WTC11 (cell line): ENCODE results near the gene CAPRIN1.

Experiments used
- CBFB ChIP-seq: sonication (generic); formaldehyde crosslinking; IDR thresholded peaks from 2 replicates; pipeline ENCODE4 v1.8.1; 2022; ENCODE audit warnings: mild to moderate bottlenecking, low read depth, missing genetic modification reagents
- CREB1 ChIP-seq: sonication (generic); formaldehyde crosslinking; IDR thresholded peaks from 2 replicates; pipeline ENCODE4 v1.8.0; 2023; ENCODE audit warnings: mild to moderate bottlenecking, missing genetic modification reagents
- NFYB ChIP-seq: sonication (generic); formaldehyde crosslinking; conservative IDR thresholded peaks from 2 replicates; pipeline ENCODE4 v1.8.0; 2022; ENCODE audit warnings: low read depth, missing genetic modification reagents
- NR1H2 ChIP-seq: sonication (generic); formaldehyde crosslinking; IDR thresholded peaks from 2 replicates; pipeline ENCODE4 v1.9.0; 2021; ENCODE audit warnings: mild to moderate bottlenecking, moderate library complexity, missing genetic modification reagents
- SP1 ChIP-seq: sonication (generic); formaldehyde crosslinking; conservative IDR thresholded peaks from 2 replicates; pipeline ENCODE4 v1.8.1; 2022; ENCODE audit warnings: missing genetic modification reagents
- TP53 ChIP-seq: sonication (generic); formaldehyde crosslinking; IDR thresholded peaks from 2 replicates; pipeline ENCODE4 v1.8.1; 2023; ENCODE audit warnings: mild to moderate bottlenecking, missing genetic modification reagents
- TF ChIP-seq, protein P1 (sequence below): fragments of 200-600 bp; IDR thresholded peaks from 2 replicates; pipeline ENCODE4 v1.8.0; 2022; ENCODE audit warnings: antibody characterized with exemption
- TF ChIP-seq, protein P2 (sequence below): sonication (generic); formaldehyde crosslinking; IDR thresholded peaks from 2 replicates; pipeline ENCODE4 v1.8.0; 2022; ENCODE audit warnings: mild to moderate bottlenecking, missing genetic modification reagents
- TF ChIP-seq, protein P3 (sequence below): fragments of 250-450 bp; sonication (Bioruptor Pico); IDR thresholded peaks from 2 replicates; pipeline ENCODE4 v1.9.0; 2021; ENCODE audit warnings: mild to moderate bottlenecking, borderline replicate concordance
- TF ChIP-seq, protein P4 (sequence below): sonication (generic); formaldehyde crosslinking; conservative IDR thresholded peaks from 2 replicates; pipeline ENCODE4 v1.8.1; 2023; ENCODE audit warnings: mild to moderate bottlenecking, low read depth, missing genetic modification reagents, moderate library complexity
- TF ChIP-seq, protein P5 (sequence below): sonication (generic); formaldehyde crosslinking; IDR thresholded peaks from 2 replicates; pipeline ENCODE4 v1.8.0; 2022; ENCODE audit warnings: mild to moderate bottlenecking, missing genetic modification reagents
- TF ChIP-seq, protein P6 (sequence below): sonication (generic); formaldehyde crosslinking; IDR thresholded peaks from 2 replicates; pipeline ENCODE4 v1.8.0; 2023; ENCODE audit warnings: missing genetic modification reagents, mild to moderate bottlenecking, borderline replicate concordance
- TF ChIP-seq, protein P7 (sequence below): sonication (generic); formaldehyde crosslinking; IDR thresholded peaks from 2 replicates; pipeline ENCODE4 v1.8.1; 2022; ENCODE audit warnings: mild to moderate bottlenecking, missing genetic modification reagents, moderate library complexity, borderline replicate concordance
- TF ChIP-seq, protein P8 (sequence below): sonication (generic); formaldehyde crosslinking; conservative IDR thresholded peaks from 2 replicates; pipeline ENCODE4 v1.8.1; 2022; ENCODE audit warnings: mild to moderate bottlenecking, missing genetic modification reagents

DNA sequence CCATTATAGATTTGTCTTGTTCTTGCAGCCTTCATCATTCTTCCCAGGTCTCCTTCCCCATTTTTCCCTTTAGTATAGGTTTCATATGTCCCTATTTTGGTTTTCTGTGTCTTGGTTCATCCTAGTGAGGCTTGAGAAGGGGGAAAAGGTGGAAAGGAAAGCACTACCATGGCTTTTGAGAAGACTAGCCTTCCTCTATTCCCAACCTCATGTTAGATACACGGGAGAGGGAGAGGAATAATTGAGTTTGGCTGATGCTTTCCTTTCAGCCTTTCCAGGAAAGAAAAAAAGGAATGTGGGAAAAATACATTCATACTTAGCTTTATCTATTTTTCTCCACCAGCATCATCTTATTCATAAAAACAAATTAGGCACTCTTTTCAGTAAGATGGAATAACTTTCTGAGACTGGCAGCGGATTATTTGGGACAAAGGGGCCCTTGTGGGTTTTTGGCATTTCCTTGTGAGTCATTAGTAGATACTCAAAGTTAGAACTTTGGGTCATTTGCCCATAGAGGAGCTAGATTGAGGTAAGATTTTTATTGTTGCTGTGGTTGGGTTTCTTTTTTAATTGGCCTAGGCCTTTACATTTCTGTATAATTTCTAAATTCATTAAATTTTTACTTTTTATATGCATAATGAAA is 23.8 kb downstream of the CAPRIN1 start:
- TF ChIP-seq, protein P1, sequence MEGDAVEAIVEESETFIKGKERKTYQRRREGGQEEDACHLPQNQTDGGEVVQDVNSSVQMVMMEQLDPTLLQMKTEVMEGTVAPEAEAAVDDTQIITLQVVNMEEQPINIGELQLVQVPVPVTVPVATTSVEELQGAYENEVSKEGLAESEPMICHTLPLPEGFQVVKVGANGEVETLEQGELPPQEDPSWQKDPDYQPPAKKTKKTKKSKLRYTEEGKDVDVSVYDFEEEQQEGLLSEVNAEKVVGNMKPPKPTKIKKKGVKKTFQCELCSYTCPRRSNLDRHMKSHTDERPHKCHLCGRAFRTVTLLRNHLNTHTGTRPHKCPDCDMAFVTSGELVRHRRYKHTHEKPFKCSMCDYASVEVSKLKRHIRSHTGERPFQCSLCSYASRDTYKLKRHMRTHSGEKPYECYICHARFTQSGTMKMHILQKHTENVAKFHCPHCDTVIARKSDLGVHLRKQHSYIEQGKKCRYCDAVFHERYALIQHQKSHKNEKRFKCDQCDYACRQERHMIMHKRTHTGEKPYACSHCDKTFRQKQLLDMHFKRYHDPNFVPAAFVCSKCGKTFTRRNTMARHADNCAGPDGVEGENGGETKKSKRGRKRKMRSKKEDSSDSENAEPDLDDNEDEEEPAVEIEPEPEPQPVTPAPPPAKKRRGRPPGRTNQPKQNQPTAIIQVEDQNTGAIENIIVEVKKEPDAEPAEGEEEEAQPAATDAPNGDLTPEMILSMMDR, result no peak
- TF ChIP-seq, protein P2, sequence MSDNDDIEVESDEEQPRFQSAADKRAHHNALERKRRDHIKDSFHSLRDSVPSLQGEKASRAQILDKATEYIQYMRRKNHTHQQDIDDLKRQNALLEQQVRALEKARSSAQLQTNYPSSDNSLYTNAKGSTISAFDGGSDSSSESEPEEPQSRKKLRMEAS (CRISPR knock-in tag), result no peak
- TF ChIP-seq, protein P3, sequence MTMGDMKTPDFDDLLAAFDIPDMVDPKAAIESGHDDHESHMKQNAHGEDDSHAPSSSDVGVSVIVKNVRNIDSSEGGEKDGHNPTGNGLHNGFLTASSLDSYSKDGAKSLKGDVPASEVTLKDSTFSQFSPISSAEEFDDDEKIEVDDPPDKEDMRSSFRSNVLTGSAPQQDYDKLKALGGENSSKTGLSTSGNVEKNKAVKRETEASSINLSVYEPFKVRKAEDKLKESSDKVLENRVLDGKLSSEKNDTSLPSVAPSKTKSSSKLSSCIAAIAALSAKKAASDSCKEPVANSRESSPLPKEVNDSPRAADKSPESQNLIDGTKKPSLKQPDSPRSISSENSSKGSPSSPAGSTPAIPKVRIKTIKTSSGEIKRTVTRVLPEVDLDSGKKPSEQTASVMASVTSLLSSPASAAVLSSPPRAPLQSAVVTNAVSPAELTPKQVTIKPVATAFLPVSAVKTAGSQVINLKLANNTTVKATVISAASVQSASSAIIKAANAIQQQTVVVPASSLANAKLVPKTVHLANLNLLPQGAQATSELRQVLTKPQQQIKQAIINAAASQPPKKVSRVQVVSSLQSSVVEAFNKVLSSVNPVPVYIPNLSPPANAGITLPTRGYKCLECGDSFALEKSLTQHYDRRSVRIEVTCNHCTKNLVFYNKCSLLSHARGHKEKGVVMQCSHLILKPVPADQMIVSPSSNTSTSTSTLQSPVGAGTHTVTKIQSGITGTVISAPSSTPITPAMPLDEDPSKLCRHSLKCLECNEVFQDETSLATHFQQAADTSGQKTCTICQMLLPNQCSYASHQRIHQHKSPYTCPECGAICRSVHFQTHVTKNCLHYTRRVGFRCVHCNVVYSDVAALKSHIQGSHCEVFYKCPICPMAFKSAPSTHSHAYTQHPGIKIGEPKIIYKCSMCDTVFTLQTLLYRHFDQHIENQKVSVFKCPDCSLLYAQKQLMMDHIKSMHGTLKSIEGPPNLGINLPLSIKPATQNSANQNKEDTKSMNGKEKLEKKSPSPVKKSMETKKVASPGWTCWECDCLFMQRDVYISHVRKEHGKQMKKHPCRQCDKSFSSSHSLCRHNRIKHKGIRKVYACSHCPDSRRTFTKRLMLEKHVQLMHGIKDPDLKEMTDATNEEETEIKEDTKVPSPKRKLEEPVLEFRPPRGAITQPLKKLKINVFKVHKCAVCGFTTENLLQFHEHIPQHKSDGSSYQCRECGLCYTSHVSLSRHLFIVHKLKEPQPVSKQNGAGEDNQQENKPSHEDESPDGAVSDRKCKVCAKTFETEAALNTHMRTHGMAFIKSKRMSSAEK, result no peak
- TF ChIP-seq NFYB (CRISPR knock-in tag) (no peak), CREB1 (no peak), SP1 (no peak), TP53 (CRISPR knock-in tag) (no peak), NR1H2 (no peak), CBFB (no peak)
- TF ChIP-seq, protein P4, sequence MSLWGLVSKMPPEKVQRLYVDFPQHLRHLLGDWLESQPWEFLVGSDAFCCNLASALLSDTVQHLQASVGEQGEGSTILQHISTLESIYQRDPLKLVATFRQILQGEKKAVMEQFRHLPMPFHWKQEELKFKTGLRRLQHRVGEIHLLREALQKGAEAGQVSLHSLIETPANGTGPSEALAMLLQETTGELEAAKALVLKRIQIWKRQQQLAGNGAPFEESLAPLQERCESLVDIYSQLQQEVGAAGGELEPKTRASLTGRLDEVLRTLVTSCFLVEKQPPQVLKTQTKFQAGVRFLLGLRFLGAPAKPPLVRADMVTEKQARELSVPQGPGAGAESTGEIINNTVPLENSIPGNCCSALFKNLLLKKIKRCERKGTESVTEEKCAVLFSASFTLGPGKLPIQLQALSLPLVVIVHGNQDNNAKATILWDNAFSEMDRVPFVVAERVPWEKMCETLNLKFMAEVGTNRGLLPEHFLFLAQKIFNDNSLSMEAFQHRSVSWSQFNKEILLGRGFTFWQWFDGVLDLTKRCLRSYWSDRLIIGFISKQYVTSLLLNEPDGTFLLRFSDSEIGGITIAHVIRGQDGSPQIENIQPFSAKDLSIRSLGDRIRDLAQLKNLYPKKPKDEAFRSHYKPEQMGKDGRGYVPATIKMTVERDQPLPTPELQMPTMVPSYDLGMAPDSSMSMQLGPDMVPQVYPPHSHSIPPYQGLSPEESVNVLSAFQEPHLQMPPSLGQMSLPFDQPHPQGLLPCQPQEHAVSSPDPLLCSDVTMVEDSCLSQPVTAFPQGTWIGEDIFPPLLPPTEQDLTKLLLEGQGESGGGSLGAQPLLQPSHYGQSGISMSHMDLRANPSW (CRISPR knock-in tag), result no peak
- TF ChIP-seq, protein P5, sequence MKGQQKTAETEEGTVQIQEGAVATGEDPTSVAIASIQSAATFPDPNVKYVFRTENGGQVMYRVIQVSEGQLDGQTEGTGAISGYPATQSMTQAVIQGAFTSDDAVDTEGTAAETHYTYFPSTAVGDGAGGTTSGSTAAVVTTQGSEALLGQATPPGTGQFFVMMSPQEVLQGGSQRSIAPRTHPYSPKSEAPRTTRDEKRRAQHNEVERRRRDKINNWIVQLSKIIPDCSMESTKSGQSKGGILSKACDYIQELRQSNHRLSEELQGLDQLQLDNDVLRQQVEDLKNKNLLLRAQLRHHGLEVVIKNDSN (CRISPR knock-in tag), result no peak
- TF ChIP-seq, protein P6, sequence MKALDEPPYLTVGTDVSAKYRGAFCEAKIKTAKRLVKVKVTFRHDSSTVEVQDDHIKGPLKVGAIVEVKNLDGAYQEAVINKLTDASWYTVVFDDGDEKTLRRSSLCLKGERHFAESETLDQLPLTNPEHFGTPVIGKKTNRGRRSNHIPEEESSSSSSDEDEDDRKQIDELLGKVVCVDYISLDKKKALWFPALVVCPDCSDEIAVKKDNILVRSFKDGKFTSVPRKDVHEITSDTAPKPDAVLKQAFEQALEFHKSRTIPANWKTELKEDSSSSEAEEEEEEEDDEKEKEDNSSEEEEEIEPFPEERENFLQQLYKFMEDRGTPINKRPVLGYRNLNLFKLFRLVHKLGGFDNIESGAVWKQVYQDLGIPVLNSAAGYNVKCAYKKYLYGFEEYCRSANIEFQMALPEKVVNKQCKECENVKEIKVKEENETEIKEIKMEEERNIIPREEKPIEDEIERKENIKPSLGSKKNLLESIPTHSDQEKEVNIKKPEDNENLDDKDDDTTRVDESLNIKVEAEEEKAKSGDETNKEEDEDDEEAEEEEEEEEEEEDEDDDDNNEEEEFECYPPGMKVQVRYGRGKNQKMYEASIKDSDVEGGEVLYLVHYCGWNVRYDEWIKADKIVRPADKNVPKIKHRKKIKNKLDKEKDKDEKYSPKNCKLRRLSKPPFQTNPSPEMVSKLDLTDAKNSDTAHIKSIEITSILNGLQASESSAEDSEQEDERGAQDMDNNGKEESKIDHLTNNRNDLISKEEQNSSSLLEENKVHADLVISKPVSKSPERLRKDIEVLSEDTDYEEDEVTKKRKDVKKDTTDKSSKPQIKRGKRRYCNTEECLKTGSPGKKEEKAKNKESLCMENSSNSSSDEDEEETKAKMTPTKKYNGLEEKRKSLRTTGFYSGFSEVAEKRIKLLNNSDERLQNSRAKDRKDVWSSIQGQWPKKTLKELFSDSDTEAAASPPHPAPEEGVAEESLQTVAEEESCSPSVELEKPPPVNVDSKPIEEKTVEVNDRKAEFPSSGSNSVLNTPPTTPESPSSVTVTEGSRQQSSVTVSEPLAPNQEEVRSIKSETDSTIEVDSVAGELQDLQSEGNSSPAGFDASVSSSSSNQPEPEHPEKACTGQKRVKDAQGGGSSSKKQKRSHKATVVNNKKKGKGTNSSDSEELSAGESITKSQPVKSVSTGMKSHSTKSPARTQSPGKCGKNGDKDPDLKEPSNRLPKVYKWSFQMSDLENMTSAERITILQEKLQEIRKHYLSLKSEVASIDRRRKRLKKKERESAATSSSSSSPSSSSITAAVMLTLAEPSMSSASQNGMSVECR (CRISPR knock-in tag), result no peak
- TF ChIP-seq, protein P7, sequence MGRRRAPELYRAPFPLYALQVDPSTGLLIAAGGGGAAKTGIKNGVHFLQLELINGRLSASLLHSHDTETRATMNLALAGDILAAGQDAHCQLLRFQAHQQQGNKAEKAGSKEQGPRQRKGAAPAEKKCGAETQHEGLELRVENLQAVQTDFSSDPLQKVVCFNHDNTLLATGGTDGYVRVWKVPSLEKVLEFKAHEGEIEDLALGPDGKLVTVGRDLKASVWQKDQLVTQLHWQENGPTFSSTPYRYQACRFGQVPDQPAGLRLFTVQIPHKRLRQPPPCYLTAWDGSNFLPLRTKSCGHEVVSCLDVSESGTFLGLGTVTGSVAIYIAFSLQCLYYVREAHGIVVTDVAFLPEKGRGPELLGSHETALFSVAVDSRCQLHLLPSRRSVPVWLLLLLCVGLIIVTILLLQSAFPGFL (CRISPR knock-in tag), result no peak
- TF ChIP-seq, protein P8, sequence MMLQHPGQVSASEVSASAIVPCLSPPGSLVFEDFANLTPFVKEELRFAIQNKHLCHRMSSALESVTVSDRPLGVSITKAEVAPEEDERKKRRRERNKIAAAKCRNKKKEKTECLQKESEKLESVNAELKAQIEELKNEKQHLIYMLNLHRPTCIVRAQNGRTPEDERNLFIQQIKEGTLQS (CRISPR knock-in tag), result no peak
